ENCODE results near the gene SLC25A22. TPM values are rescaled to one million over a fixed set of nuclear protein-coding genes. Genes with fewer than 3 reads are reported as not detected.

Gene SLC25A22
- total and polyA plus RNA-seq, 3 experiments from 2014 or later, result 14.1 to 77.0 (median 73.6) TPM

GRCh38 chr11:802693-803466 is 4.8 kb upstream of the SLC25A22 start:
- H3K9me3 Mint-ChIP-seq, result no peaks in the 10 kb centered on the region
- CTCF ChIA-PET, result no interaction called here

GRCh38 chr11:802018-802617 is 4.0 kb upstream of the SLC25A22 start:
- H3K27ac ChIP-seq (ENCODE audit: low read depth, low read length), result no peak overlapping the region
- H3K4me3 ChIP-seq (ENCODE audit: low read length), result no peak overlapping the region
- CTCF ChIA-PET, result interaction anchor here (1.3 kb wide), 1 partner anchor 54 kb away, joined by 4 read pairs; the partner anchor contains the start of gene TALDO1
- peaks cover 13% of the 10 kb centered on the region for H3K4me1 ChIP-seq (ENCODE audit: insufficient read depth, low read length)
- H3K36me3 ChIP-seq (ENCODE audit: insufficient read depth, low read length), result no peaks in the 10 kb centered on the region
- Mint-ChIP-seq H3K4me3 (peak overlapping the region in 2 of 7 donors; percentile 19 to 68), H3K27me3 (no peaks in the 10 kb centered on the region), H3K4me1 (peaks cover 2 to 18% (median 6%) of the 10 kb centered on the region in 3 donors), H3K36me3 (peaks cover 0 to 2% (median 0%) of the 10 kb centered on the region in 3 donors), H3K9me3 (no peaks in the 10 kb centered on the region), H3K27ac (peak overlapping the region in 1 of 8 donors; percentile 60)
- H3K9me3 ChIP-seq (ENCODE audit: low read length), result no peaks in the 10 kb centered on the region
- H3K27me3 ChIP-seq (ENCODE audit: insufficient read depth, low read length, poor library complexity, severe bottlenecking), result no peaks in the 10 kb centered on the region
- no peak for DNase-seq
- POLR2A ChIA-PET, result no interaction called here

More at GRCh38 chr11:802693-803466, 4.8 kb upstream of the SLC25A22 start:
- POLR2A ChIA-PET, result interaction anchor here (1.6 kb wide), 1 partner anchor 17 kb away, joined by 5 read pairs; the partner anchor contains the start of gene PNPLA2
- Histone ChIP-seq H3K27me3 (ENCODE audit: insufficient read depth, low read length, poor library complexity, severe bottlenecking) (no peaks in the 10 kb centered on the region), H3K9me3 (ENCODE audit: low read length) (no peaks in the 10 kb centered on the region), H3K4me1 (ENCODE audit: insufficient read depth, low read length) (peaks cover 11% of the 10 kb centered on the region), H3K4me3 (ENCODE audit: low read length) (no peak overlapping the region), H3K36me3 (ENCODE audit: insufficient read depth, low read length) (no peaks in the 10 kb centered on the region), H3K27ac (ENCODE audit: low read depth, low read length) (no peak overlapping the region)
- DNase-seq, result no peak
- no peak overlapping the region for H3K27ac Mint-ChIP-seq
- peak overlapping the region in 3 of 7 donors; percentile 2 to 23 (median 19) for H3K4me3 Mint-ChIP-seq
- no peaks in the 10 kb centered on the region for H3K36me3 Mint-ChIP-seq
- no peaks in the 10 kb centered on the region for H3K27me3 Mint-ChIP-seq
- peaks cover 3 to 18% (median 6%) of the 10 kb centered on the region in 3 donors for H3K4me1 Mint-ChIP-seq

- no peak for DNase-seq
- H3K4me1 Mint-ChIP-seq, result peaks cover 9 to 27% (median 11%) of the 10 kb centered on the region in 3 donors
- ChIA-PET POLR2A (interaction anchor here (1.3 kb wide), 1 partner anchor 18 kb away, joined by 3 read pairs; the partner anchor contains the start of gene PNPLA2), CTCF (interaction anchor here (0.7 to 1.4 kb wide), 3 partner anchors 18 to 54 kb away, joined by 3 to 4 read pairs (median 4); partner anchors contain the start of genes PNPLA2 and TALDO1)
- peak overlapping the region in 2 of 7 donors; percentile 11 to 68 for H3K4me3 Mint-ChIP-seq
- no peak overlapping the region for H3K4me3 ChIP-seq (ENCODE audit: low read length)
- peaks cover 0 to 2% (median 0%) of the 10 kb centered on the region in 3 donors for H3K36me3 Mint-ChIP-seq
- no peaks in the 10 kb centered on the region for H3K27me3 ChIP-seq (ENCODE audit: insufficient read depth, low read length, poor library complexity, severe bottlenecking)
- H3K27me3 Mint-ChIP-seq, result no peaks in the 10 kb centered on the region
- no peaks in the 10 kb centered on the region for H3K9me3 ChIP-seq (ENCODE audit: low read length)
- H3K9me3 Mint-ChIP-seq, result no peaks in the 10 kb centered on the region
- H3K36me3 ChIP-seq (ENCODE audit: insufficient read depth, low read length), result no peaks in the 10 kb centered on the region
- H3K27ac Mint-ChIP-seq, result peak overlapping the region in 1 of 8 donors; percentile 23
- H3K27ac ChIP-seq (ENCODE audit: low read depth, low read length), result no peak overlapping the region
- H3K4me1 ChIP-seq (ENCODE audit: insufficient read depth, low read length), result peaks cover 22% of the 10 kb centered on the region
Observed at GRCh38 chr11:801097-801780, 3.2 kb upstream of the SLC25A22 start.

GRCh38 chr11:800473-800872 is 2.4 kb upstream of the SLC25A22 start:
- peaks cover 13 to 30% (median 14%) of the 10 kb centered on the region in 3 donors for H3K4me1 Mint-ChIP-seq
- H3K27ac Mint-ChIP-seq, result peak overlapping the region in 1 of 8 donors; percentile 56
- DNase-seq, result no peak
- ChIA-PET POLR2A (interaction anchor here (1.3 kb wide), 1 partner anchor 18 kb away, joined by 3 read pairs; the partner anchor contains the start of gene PNPLA2), CTCF (interaction anchor here (1.3 to 1.4 kb wide), 2 partner anchors 19 to 53 kb away, joined by 4 read pairs; partner anchors contain the start of genes PNPLA2 and TALDO1)
- H3K27me3 Mint-ChIP-seq, result no peaks in the 10 kb centered on the region
- peak overlapping the region in 1 of 7 donors; percentile 74 for H3K4me3 Mint-ChIP-seq
- H3K36me3 Mint-ChIP-seq, result peaks cover 0 to 4% (median 0%) of the 10 kb centered on the region in 3 donors
- Histone ChIP-seq H3K9me3 (ENCODE audit: low read length) (no peaks in the 10 kb centered on the region), H3K27me3 (ENCODE audit: insufficient read depth, low read length, poor library complexity, severe bottlenecking) (no peaks in the 10 kb centered on the region), H3K4me3 (ENCODE audit: low read length) (no peak overlapping the region), H3K27ac (ENCODE audit: low read depth, low read length) (no peak overlapping the region), H3K4me1 (ENCODE audit: insufficient read depth, low read length) (peaks cover 27% of the 10 kb centered on the region), H3K36me3 (ENCODE audit: insufficient read depth, low read length) (no peaks in the 10 kb centered on the region)
- no peaks in the 10 kb centered on the region for H3K9me3 Mint-ChIP-seq

- peaks cover 34% of the 10 kb centered on the region for H3K4me1 ChIP-seq (ENCODE audit: insufficient read depth, low read length)
- no peaks in the 10 kb centered on the region for H3K27me3 Mint-ChIP-seq
- ChIA-PET CTCF (interaction anchor here (1.2 to 1.3 kb wide), 2 partner anchors 19 to 24 kb away, joined by 3 to 4 read pairs; partner anchors contain the start of gene PNPLA2), POLR2A (interaction anchor here (1.3 kb wide), 2 partner anchors 19 kb away, joined by 3 to 6 read pairs; partner anchors contain the start of gene PNPLA2)
- peaks cover 0 to 4% (median 0%) of the 10 kb centered on the region in 3 donors for H3K36me3 Mint-ChIP-seq
- H3K36me3 ChIP-seq (ENCODE audit: insufficient read depth, low read length), result no peaks in the 10 kb centered on the region
- no peak for DNase-seq
- H3K9me3 ChIP-seq (ENCODE audit: low read length), result no peaks in the 10 kb centered on the region
- peak overlapping the region in 2 of 7 donors; percentile 66 to 74 for H3K4me3 Mint-ChIP-seq
- H3K27ac ChIP-seq (ENCODE audit: low read depth, low read length), result no peak overlapping the region
- no peaks in the 10 kb centered on the region for H3K27me3 ChIP-seq (ENCODE audit: insufficient read depth, low read length, poor library complexity, severe bottlenecking)
- peak overlapping the region in 1 of 8 donors; percentile 56 for H3K27ac Mint-ChIP-seq
- H3K4me1 Mint-ChIP-seq, result peaks cover 12 to 28% (median 14%) of the 10 kb centered on the region in 3 donors
- no peak overlapping the region for H3K4me3 ChIP-seq (ENCODE audit: low read length)
- H3K9me3 Mint-ChIP-seq, result no peaks in the 10 kb centered on the region
Observed at GRCh38 chr11:799641-800316, 1.7 kb upstream of the SLC25A22 start.

GRCh38 chr11:797296-798092 is 587 bp downstream of the SLC25A22 start:
- peak; percentile 77 to 93 (median 81) for DNase-seq
- peak overlapping the region; percentile 92 for H3K4me3 ChIP-seq (ENCODE audit: low read length)
- Mint-ChIP-seq H3K27me3 (no peaks in the 10 kb centered on the region), H3K9me3 (no peaks in the 10 kb centered on the region), H3K36me3 (peaks cover 0 to 14% (median 0%) of the 10 kb centered on the region in 3 donors), H3K27ac (peak overlapping the region; percentile 87 to 98 (median 95)), H3K4me3 (peak overlapping the region; percentile 91 to 94 (median 92)), H3K4me1 (peaks cover 12 to 26% (median 14%) of the 10 kb centered on the region in 3 donors)
- H3K36me3 ChIP-seq (ENCODE audit: insufficient read depth, low read length), result peaks cover 4% of the 10 kb centered on the region
- no peaks in the 10 kb centered on the region for H3K27me3 ChIP-seq (ENCODE audit: insufficient read depth, low read length, poor library complexity, severe bottlenecking)
- H3K4me1 ChIP-seq (ENCODE audit: insufficient read depth, low read length), result peaks cover 25% of the 10 kb centered on the region
- POLR2A ChIA-PET, result interaction anchor here (0.6 to 2.5 kb wide), 5 partner anchors 11 to 284 kb away, joined by 3 to 8 read pairs (median 6); partner anchors contain the start of genes PNPLA2, RPLP2 and TALDO1
- peak overlapping the region; percentile 86 for H3K27ac ChIP-seq (ENCODE audit: low read depth, low read length)
- no peaks in the 10 kb centered on the region for H3K9me3 ChIP-seq (ENCODE audit: low read length)
- CTCF ChIA-PET, result interaction anchor here (1.3 kb wide), 1 partner anchor 71 kb away, joined by 3 read pairs; no protein-coding TSS in a partner anchor

Data from CD8-positive, alpha-beta memory T cell (primary cell).